PC-3 (cell line): ENCODE results near the gene TRMT2A. TPM values are rescaled to one million over a fixed set of nuclear protein-coding genes. Genes with fewer than 3 reads are reported as not detected.

Source experiments
- ATAC-seq: fragments of 200-7000 bp; cut with Tn5 transposase; 2 replicates; pipeline ENCODE4 v1.9.1; 2020; ENCODE audit warnings: mild to moderate bottlenecking, moderate library complexity
- BruUV-seq: library from RNA; stranded (reverse); fragments of 400-500 nt; replicated peaks from 2 replicates; lab custom pipeline; 2021; lab: Mats Ljungman, UMichigan
- CTCF ChIA-PET: fragments of 300-600 bp; sonication (Branson Sonifier 250); formaldehyde crosslinking; loops from one replicate; lab custom pipeline; 2022; ENCODE audit warnings: antibody characterized with exemption; lab: Charles Lee
- POLR2A ChIA-PET: fragments of 300-600 bp; sonication (Branson Sonifier 250); formaldehyde crosslinking; loops from one replicate; lab custom pipeline; 2022; ENCODE audit warnings: antibody characterized with exemption; ENCODE audit not compliant: unreplicated experiment; lab: Charles Lee
- DNase-seq: peaks from one replicate; pipeline ENCODE4 v3.0.0-alpha.2; 2015
- H2AFZ ChIP-seq: fragments of 300-600 bp; sonication (generic); 2 replicates; pipeline ENCODE4 v1.6.0; 2016; ENCODE audit warnings: antibody characterized with exemption, low read length
- H3F3A ChIP-seq: fragments of 300-600 bp; sonication (generic); one replicate; pipeline ENCODE4 v1.6.0; 2017; ENCODE audit warnings: antibody characterized with exemption, low read length, control low read depth, mild to moderate bottlenecking; ENCODE audit not compliant: unreplicated experiment
- H3K27ac ChIP-seq: fragments of 300-600 bp; sonication (generic); 2 replicates; pipeline ENCODE4 v1.5.1; 2016; ENCODE audit warnings: mild to moderate bottlenecking, low read length
- H3K27me3 ChIP-seq: fragments of 300-600 bp; sonication (generic); 2 replicates; pipeline ENCODE4 v1.6.1; 2016; ENCODE audit warnings: low read length, mixed read lengths
- H3K36me3 ChIP-seq: fragments of 300-600 bp; sonication (generic); 2 replicates; pipeline ENCODE4 v1.6.1; 2016; ENCODE audit warnings: low read depth, mixed run types, low read length, mixed read lengths
- H3K4me1 ChIP-seq: fragments of 300-600 bp; sonication (generic); 2 replicates; pipeline ENCODE4 v1.5.1; 2016; ENCODE audit warnings: low read length; ENCODE audit not compliant: insufficient read depth
- H3K4me2 ChIP-seq: fragments of 300-600 bp; sonication (generic); 2 replicates; pipeline ENCODE4 v1.6.0; 2016; ENCODE audit warnings: low read length
- H3K4me3 ChIP-seq: fragments of 300-600 bp; sonication (generic); 2 replicates; pipeline ENCODE4 v1.5.1; 2016; ENCODE audit warnings: mild to moderate bottlenecking, low read length, mixed read lengths
- H3K79me2 ChIP-seq: fragments of 300-600 bp; sonication (generic); 2 replicates; pipeline ENCODE4 v1.6.1; 2017; ENCODE audit warnings: low read length, mixed read lengths
- H3K9ac ChIP-seq: fragments of 300-600 bp; sonication (generic); 2 replicates; pipeline ENCODE4 v1.6.0; 2016; ENCODE audit warnings: mild to moderate bottlenecking, low read length
- H3K9me2 ChIP-seq: fragments of 300-600 bp; sonication (generic); replicated peaks from 2 replicates; pipeline ENCODE4 v1.6.1; 2016; ENCODE audit warnings: mixed run types, low read length, mixed read lengths
- H3K9me3 ChIP-seq: fragments of 300-600 bp; sonication (generic); 2 replicates; pipeline ENCODE4 v1.6.1; 2016; ENCODE audit warnings: low read length, mixed read lengths
- H4K20me1 ChIP-seq: fragments of 300-600 bp; sonication (generic); 2 replicates; pipeline ENCODE4 v1.6.1; 2016; ENCODE audit warnings: low read length, mixed read lengths
- EZH2 ChIP-seq: fragments of 300-600 bp; sonication (generic); IDR thresholded peaks from one replicate; pipeline ENCODE4 v1.6.1; 2017; ENCODE audit warnings: antibody characterized with exemption, mild to moderate bottlenecking, low read length; ENCODE audit not compliant: unreplicated experiment
- EZH2phosphoT487 ChIP-seq: fragments of 300-600 bp; sonication (generic); IDR thresholded peaks from 2 replicates; pipeline ENCODE4 v1.6.1; 2018; ENCODE audit warnings: mild to moderate bottlenecking, antibody characterized with exemption, low read length, borderline replicate concordance
- intact Hi-C: fragments of 100-400 bp; cut with micrococcal nuclease; formaldehyde crosslinking; loops from 2 replicates; pipeline ENCODE4 v1.9.0; 2023
- total RNA-seq: library from RNA; depleted of rRNA; stranded (reverse); fragments of >200 nt; gene quantifications from 2 replicates; pipeline ENCODE4 v1.2.3, GENCODE V29; 2014
- TF ChIP-seq, protein P1 (sequence below): fragments of 300-600 bp; sonication (generic); conservative IDR thresholded peaks from 2 replicates; pipeline ENCODE4 v1.5.1; 2017; ENCODE audit warnings: antibody characterized with exemption, low read depth, mild to moderate bottlenecking, low read length

Gene TRMT2A
- total RNA-seq, 1 experiment from 2014 or later = 62.1 TPM

DNA sequence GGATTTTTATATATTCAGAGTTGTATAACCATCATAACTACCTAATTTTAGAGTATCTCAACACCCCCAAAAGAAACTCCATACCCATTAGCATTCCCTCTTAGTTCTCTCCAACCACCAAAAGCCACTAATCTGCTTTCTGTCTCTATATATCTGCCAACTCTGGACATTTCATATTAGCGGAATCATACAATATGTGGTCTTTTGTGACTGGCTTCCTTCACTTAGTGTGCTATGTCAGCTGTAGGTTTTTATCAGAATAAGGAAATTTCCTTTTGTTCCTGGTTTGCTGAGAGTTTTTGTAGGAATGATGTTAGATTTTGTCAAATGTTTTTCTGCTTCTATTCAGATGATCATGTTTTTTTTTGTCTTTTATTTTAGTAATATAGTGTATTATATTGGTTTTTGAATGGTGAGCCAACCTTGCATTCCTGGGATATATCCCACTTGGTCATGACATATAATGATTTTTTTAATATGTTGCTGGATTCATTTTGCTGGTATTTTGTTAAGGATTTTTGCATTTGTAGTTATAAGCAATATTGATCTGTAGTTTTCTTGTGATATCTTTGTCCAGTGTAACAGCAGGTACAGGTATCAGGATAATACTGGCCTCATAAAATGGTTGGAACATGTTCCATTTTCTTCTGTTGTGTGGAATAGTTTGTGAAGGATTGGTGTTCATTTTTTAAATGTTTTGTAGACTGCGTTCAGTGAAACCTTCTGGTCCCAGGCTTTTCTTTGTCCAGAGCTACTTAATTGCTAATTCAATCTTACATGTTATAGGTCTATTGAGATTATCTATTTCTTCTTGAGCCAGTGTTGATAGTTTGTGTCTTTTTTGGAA is 20.2 kb downstream of the TRMT2A start:
- ChIA-PET POLR2A (no interaction called here), CTCF (no interaction called here)
- H3K79me2 ChIP-seq = 0 out of 2 replicates have a peak, but pooled peaks cover 10% of the 10 kb centered on the region
- peaks cover 7% of the 10 kb centered on the region; the same call in 1 of the 2 replicates for H4K20me1 ChIP-seq
- H3F3A ChIP-seq = no peaks in the 10 kb centered on the region
- H3K4me2 ChIP-seq = no peak overlapping the region
- H3K4me1 ChIP-seq = no peaks in the 10 kb centered on the region
- intact Hi-C loops = no loop called here
- DNase-seq (no peak), ATAC-seq (no peak)
- H3K4me3 ChIP-seq = no peak overlapping the region
- no peak overlapping the region for H3K9ac ChIP-seq
- TF ChIP-seq EZH2phosphoT487 = no peak
- TF ChIP-seq, protein P1, sequence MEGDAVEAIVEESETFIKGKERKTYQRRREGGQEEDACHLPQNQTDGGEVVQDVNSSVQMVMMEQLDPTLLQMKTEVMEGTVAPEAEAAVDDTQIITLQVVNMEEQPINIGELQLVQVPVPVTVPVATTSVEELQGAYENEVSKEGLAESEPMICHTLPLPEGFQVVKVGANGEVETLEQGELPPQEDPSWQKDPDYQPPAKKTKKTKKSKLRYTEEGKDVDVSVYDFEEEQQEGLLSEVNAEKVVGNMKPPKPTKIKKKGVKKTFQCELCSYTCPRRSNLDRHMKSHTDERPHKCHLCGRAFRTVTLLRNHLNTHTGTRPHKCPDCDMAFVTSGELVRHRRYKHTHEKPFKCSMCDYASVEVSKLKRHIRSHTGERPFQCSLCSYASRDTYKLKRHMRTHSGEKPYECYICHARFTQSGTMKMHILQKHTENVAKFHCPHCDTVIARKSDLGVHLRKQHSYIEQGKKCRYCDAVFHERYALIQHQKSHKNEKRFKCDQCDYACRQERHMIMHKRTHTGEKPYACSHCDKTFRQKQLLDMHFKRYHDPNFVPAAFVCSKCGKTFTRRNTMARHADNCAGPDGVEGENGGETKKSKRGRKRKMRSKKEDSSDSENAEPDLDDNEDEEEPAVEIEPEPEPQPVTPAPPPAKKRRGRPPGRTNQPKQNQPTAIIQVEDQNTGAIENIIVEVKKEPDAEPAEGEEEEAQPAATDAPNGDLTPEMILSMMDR = no peak
- TF ChIP-seq EZH2 = no peak
- H3K27me3 ChIP-seq = no peaks in the 10 kb centered on the region
- no peak overlapping the region for H2AFZ ChIP-seq
- H3K36me3 ChIP-seq = peaks cover 72% of the 10 kb centered on the region
- no TSS peak for BruUV-seq
- H3K27ac ChIP-seq = no peak overlapping the region
- H3K9me3 ChIP-seq = no peaks in the 10 kb centered on the region
- H3K9me2 ChIP-seq = no peaks in the 10 kb centered on the region

DNA sequence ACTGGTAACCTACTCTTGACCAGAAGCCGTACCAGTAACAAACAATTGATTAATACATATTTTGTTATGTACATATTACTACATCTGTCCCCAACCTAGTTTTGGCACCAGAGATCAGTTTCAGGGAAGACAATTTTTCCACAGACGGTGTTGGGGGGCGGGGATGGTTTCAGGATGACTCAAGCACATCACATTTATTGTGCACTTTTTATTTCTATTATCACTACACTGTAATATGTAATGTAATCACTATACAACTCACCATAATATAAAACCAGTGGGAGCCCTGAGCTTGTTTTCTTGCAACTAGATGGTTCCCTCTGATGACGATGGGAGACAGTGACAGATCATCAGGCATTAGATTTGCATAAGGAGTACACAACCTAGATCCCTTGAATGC is 21.5 kb downstream of the TRMT2A start:
- Histone ChIP-seq H3K27me3 (no peaks in the 10 kb centered on the region), H3K4me3 (no peak overlapping the region), H3K79me2 (0 out of 2 replicates have a peak, but pooled peaks cover 10% of the 10 kb centered on the region), H3K4me1 (no peaks in the 10 kb centered on the region), H3K9ac (no peak overlapping the region), H3K36me3 (peaks cover 76% of the 10 kb centered on the region), H4K20me1 (peaks cover 7% of the 10 kb centered on the region; the same call in 1 of the 2 replicates), H3F3A (no peaks in the 10 kb centered on the region), H3K9me2 (no peaks in the 10 kb centered on the region), H3K4me2 (no peak overlapping the region), H3K27ac (no peak overlapping the region), H2AFZ (no peak overlapping the region), H3K9me3 (no peaks in the 10 kb centered on the region)
- intact Hi-C loops = no loop called here
- ChIA-PET POLR2A (no interaction called here), CTCF (no interaction called here)
- BruUV-seq = no TSS peak
- ATAC-seq (no peak), DNase-seq (no peak)
- no peak for TF ChIP-seq EZH2phosphoT487
- TF ChIP-seq, protein P1 = no peak
- TF ChIP-seq EZH2 = no peak

DNA sequence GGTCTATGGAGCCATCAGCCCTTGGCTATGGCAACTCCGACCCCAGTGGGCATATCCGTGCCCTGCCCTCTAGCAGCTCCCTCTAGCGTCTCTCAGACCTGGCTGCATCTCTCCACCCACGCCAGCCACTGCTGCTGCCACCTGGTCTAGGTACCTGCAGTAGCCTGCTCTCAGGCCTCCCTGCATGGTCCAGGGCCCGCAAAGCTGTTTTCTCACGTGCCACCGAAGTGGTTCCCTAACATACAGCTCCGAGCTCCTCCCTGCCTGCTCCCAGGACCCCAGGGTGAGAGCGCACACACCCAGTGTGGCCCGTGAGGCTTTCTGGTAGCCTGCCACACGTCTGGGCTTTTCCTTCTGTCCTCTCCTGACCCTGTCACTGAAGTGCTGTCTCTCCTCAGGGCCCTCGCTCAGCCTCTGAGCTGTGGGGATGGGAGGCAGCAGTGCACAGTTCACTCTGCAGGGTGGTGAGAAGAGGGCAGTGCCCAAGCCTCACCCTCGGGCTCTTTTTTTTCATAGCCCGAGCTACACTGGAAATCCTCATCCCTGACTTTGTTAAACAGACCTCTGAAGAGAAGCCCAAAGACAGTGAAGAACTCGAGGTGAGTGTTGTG is 22.7 kb downstream of the TRMT2A start:
- H3K79me2 ChIP-seq = 0 out of 2 replicates have a peak, but pooled peaks cover 10% of the 10 kb centered on the region
- intact Hi-C loops = no loop called here
- no peaks in the 10 kb centered on the region for H3K9me2 ChIP-seq
- no peak overlapping the region for H3K27ac ChIP-seq
- DNase-seq = no peak
- H3K4me1 ChIP-seq = no peaks in the 10 kb centered on the region
- peaks cover 83% of the 10 kb centered on the region for H3K36me3 ChIP-seq
- no peaks in the 10 kb centered on the region for H3K9me3 ChIP-seq
- ChIA-PET CTCF (no interaction called here), POLR2A (no interaction called here)
- no peak overlapping the region for H2AFZ ChIP-seq
- H4K20me1 ChIP-seq = peaks cover 7% of the 10 kb centered on the region; the same call in 1 of the 2 replicates
- no peaks in the 10 kb centered on the region for H3K27me3 ChIP-seq
- TF ChIP-seq EZH2phosphoT487 (no peak), EZH2 (no peak)
- TF ChIP-seq, protein P1 = no peak
- H3K4me2 ChIP-seq = no peak overlapping the region
- no peak for ATAC-seq
- no peak overlapping the region for H3K4me3 ChIP-seq
- BruUV-seq = no TSS peak
- no peak overlapping the region for H3K9ac ChIP-seq
- H3F3A ChIP-seq = no peaks in the 10 kb centered on the region
